Mesenchymal stem cell (in vitro differentiated cells and primary cell): Measurements from ENCODE around the gene ZNF529.
A peak's percentile ranks its signal among the peaks of the same experiment; 100 is the strongest.

ENCODE experiments used
- DNase-seq: peaks from one replicate; pipeline ENCODE4 v3.0.0-alpha.2; 2013
- H2AFZ ChIP-seq: one replicate; pipeline ENCODE4 v1.6.1; 2013; ENCODE audit warnings: low read depth, mild to moderate bottlenecking, control low read depth, inconsistent platforms, low read length, moderate library complexity
- H2AK5ac ChIP-seq: 2 replicates; pipeline ENCODE4 v1.6.1; 2013; ENCODE audit warnings: low read length, moderate library complexity, mild to moderate bottlenecking, inconsistent platforms; ENCODE audit not compliant: severe bottlenecking
- H2BK120ac ChIP-seq: one replicate; pipeline ENCODE4 v1.6.1; 2013; ENCODE audit warnings: low read depth, mild to moderate bottlenecking, inconsistent platforms, low read length, moderate library complexity
- H2BK12ac ChIP-seq, 2 experiments: one replicate each; pipeline ENCODE4 v1.6.1; 2013; ENCODE audit warnings: inconsistent platforms in 2 of 2, low read length in 2 of 2, mild to moderate bottlenecking in 2 of 2, moderate library complexity in 2 of 2, control low read depth in 1 of 2
- H2BK15ac ChIP-seq: one replicate; pipeline ENCODE4 v1.6.1; 2013; ENCODE audit warnings: mild to moderate bottlenecking, low read depth, inconsistent platforms; ENCODE audit not compliant: poor library complexity, severe bottlenecking
- H2BK5ac ChIP-seq: 2 replicates; pipeline ENCODE4 v1.6.1; 2013; ENCODE audit warnings: low read depth, mild to moderate bottlenecking, low read length, control low read depth, inconsistent platforms; ENCODE audit not compliant: poor library complexity, severe bottlenecking
- H3K14ac ChIP-seq, 2 experiments: one replicate each; pipeline ENCODE4 v1.6.1; 2013; ENCODE audit warnings: inconsistent platforms in 2 of 2, low read length in 2 of 2, control low read depth in 1 of 2, mild to moderate bottlenecking in 1 of 2, moderate library complexity in 1 of 2
- H3K18ac ChIP-seq, 2 experiments: one replicate each; pipeline ENCODE4 v1.6.1; 2013; ENCODE audit warnings: inconsistent platforms in 2 of 2, low read length in 2 of 2, control low read depth in 1 of 2, low read depth in 1 of 2, mild to moderate bottlenecking in 1 of 2
- H3K23ac ChIP-seq, 2 experiments: one replicate each; pipeline ENCODE4 v1.6.1; 2013; ENCODE audit warnings: inconsistent platforms in 2 of 2, low read length in 2 of 2, mild to moderate bottlenecking in 2 of 2, moderate library complexity in 2 of 2, control low read depth in 1 of 2
- H3K27ac ChIP-seq: 2 replicates; pipeline ENCODE4 v1.5.1; 2013; ENCODE audit warnings: mild to moderate bottlenecking, moderate library complexity, low read length, control low read depth, inconsistent platforms; ENCODE audit not compliant: poor library complexity, severe bottlenecking
- H3K27me3 ChIP-seq, 2 experiments: 2 replicates each; pipeline versions ENCODE4 v1.6.1 to v1.7.0; 2013; ENCODE audit warnings: low read length in 2 of 2, mild to moderate bottlenecking in 2 of 2, moderate library complexity in 2 of 2, control low read depth in 1 of 2, inconsistent platforms in 1 of 2; ENCODE audit not compliant: control insufficient read depth in 1 of 2, insufficient read depth in 1 of 2
- H3K36me3 ChIP-seq, 2 experiments: 2 replicates each; pipeline versions ENCODE4 v1.6.1 to v1.7.0; 2013; ENCODE audit warnings: low read length in 2 of 2, control low read depth in 1 of 2, inconsistent platforms in 1 of 2, low read depth in 1 of 2, mild to moderate bottlenecking in 1 of 2; ENCODE audit not compliant: insufficient read depth in 2 of 2, control insufficient read depth in 1 of 2
- H3K4ac ChIP-seq, 2 experiments: one replicate each; pipeline ENCODE4 v1.6.1; 2013; ENCODE audit warnings: inconsistent platforms in 2 of 2, low read length in 2 of 2, mild to moderate bottlenecking in 2 of 2, moderate library complexity in 2 of 2, control low read depth in 1 of 2, low read depth in 1 of 2
- H3K4me1 ChIP-seq: 2 replicates; pipeline ENCODE4 v1.6.1; 2013; ENCODE audit warnings: low read depth, low read length, control low read depth; ENCODE audit not compliant: control insufficient read depth, insufficient read depth
- H3K4me2 ChIP-seq: 2 replicates; pipeline ENCODE4 v1.6.1; 2013; ENCODE audit warnings: low read length, mild to moderate bottlenecking, inconsistent platforms; ENCODE audit not compliant: poor library complexity, severe bottlenecking
- H3K4me3 ChIP-seq, 2 experiments: 2 replicates each; pipeline versions ENCODE4 v1.5.1 to v1.7.0; 2013; ENCODE audit warnings: low read length in 2 of 2, mild to moderate bottlenecking in 2 of 2, control low read depth in 1 of 2, low read depth in 1 of 2; ENCODE audit not compliant: insufficient read depth in 1 of 2
- H3K79me1 ChIP-seq: replicated peaks from 2 replicates; pipeline ENCODE4 v1.6.1; 2013; ENCODE audit warnings: mild to moderate bottlenecking, control low read depth, low read length, inconsistent platforms; ENCODE audit not compliant: poor library complexity, severe bottlenecking
- H3K9ac ChIP-seq: 2 replicates; pipeline ENCODE4 v1.7.0; 2013; ENCODE audit warnings: mild to moderate bottlenecking, low read length, moderate library complexity
- H3K9me3 ChIP-seq: 2 replicates; pipeline ENCODE4 v1.7.0; 2013; ENCODE audit warnings: mild to moderate bottlenecking, low read length; ENCODE audit not compliant: control insufficient read depth
- H4K8ac ChIP-seq: one replicate; pipeline ENCODE4 v1.6.1; 2013; ENCODE audit warnings: inconsistent platforms, mild to moderate bottlenecking, low read length, moderate library complexity
- H4K91ac ChIP-seq: one replicate; pipeline ENCODE4 v1.6.1; 2013; ENCODE audit warnings: mild to moderate bottlenecking, low read length, inconsistent platforms
- WGBS: methylation state at CpG from one replicate; pipeline ENCODE4 v1.1.7; 2013; ENCODE audit warnings: mixed read lengths; 5-methylcytosine and 5-hydroxymethylcytosine counted together

ZNF529 gene

GRCh38 chr19:36527873-36528193 lies 45.3 kb downstream of the ZNF529 start:
- H3K36me3 ChIP-seq: peaks cover 6 to 27% of the 10 kb centered on the region in 2 experiments
- no peak overlapping the region for H2BK12ac ChIP-seq

GRCh38 chr19:36527341-36527740 lies 45.8 kb downstream of the ZNF529 start:
- no peak overlapping the region for H3K18ac ChIP-seq
- no peaks in the 10 kb centered on the region for H3K27me3 ChIP-seq
- no peak overlapping the region for H3K4ac ChIP-seq
- no peak overlapping the region for H2BK120ac ChIP-seq
- peaks cover 6 to 30% of the 10 kb centered on the region in 2 experiments for H3K36me3 ChIP-seq
- H3K79me1 ChIP-seq: peaks cover 21% of the 10 kb centered on the region
- H3K14ac ChIP-seq: no peak overlapping the region
- H3K9me3 ChIP-seq: peaks cover 37% of the 10 kb centered on the region
- H2BK5ac ChIP-seq: no peak overlapping the region
- H2AK5ac ChIP-seq: no peak overlapping the region
- peak; percentile 20 for DNase-seq
- H3K4me1 ChIP-seq: peaks cover 2% of the 10 kb centered on the region
- no peak overlapping the region for H3K23ac ChIP-seq
- WGBS: 11% methylated on average over 4 of the region's 5 CpGs
- no peak overlapping the region for H3K27ac ChIP-seq
- no peak overlapping the region for H2BK15ac ChIP-seq
- H3K9ac ChIP-seq: peak overlapping the region; percentile 98
- H4K8ac ChIP-seq: no peak overlapping the region
- no peak overlapping the region for H2BK12ac ChIP-seq
- peak overlapping the region; percentile 51 for H3K4me2 ChIP-seq
- no peak overlapping the region for H2AFZ ChIP-seq
- H3K4me3 ChIP-seq: peak overlapping the region in 1 of 2 experiments; percentile 97
- no peak overlapping the region for H4K91ac ChIP-seq

More at GRCh38 chr19:36527873-36528193, 45.3 kb downstream of the ZNF529 start:
- no peak overlapping the region for H2BK15ac ChIP-seq
- peak overlapping the region; percentile 67 for H4K91ac ChIP-seq
- H3K4me1 ChIP-seq: peaks cover 2% of the 10 kb centered on the region
- DNase-seq: no peak
- no peaks in the 10 kb centered on the region for H3K27me3 ChIP-seq
- peak overlapping the region; percentile 69 for H4K8ac ChIP-seq
- peak overlapping the region; percentile 18 for H3K4me2 ChIP-seq
- H3K14ac ChIP-seq: peak overlapping the region; percentile 51 to 99
- no peak overlapping the region for H2BK120ac ChIP-seq
- peak overlapping the region; percentile 93 for H3K27ac ChIP-seq
- H3K9ac ChIP-seq: peak overlapping the region; percentile 98
- H3K79me1 ChIP-seq: peaks cover 19% of the 10 kb centered on the region
- under 1% methylated on average over 12 of the region's 13 CpGs for WGBS
- peaks cover 37% of the 10 kb centered on the region for H3K9me3 ChIP-seq
- H3K4me3 ChIP-seq: peak overlapping the region; percentile 91 to 97
- H3K18ac ChIP-seq: peak overlapping the region; percentile 14 to 98
- no peak overlapping the region for H2AK5ac ChIP-seq
- H2BK5ac ChIP-seq: peak overlapping the region; percentile 33
- peak overlapping the region in 1 of 2 experiments; percentile 92 for H3K4ac ChIP-seq
- no peak overlapping the region for H3K23ac ChIP-seq
- peak overlapping the region; percentile 88 for H2AFZ ChIP-seq

GRCh38 chr19:36526581-36526980 lies 46.5 kb downstream of the ZNF529 start:
- H3K27ac ChIP-seq: no peak overlapping the region
- H3K14ac ChIP-seq: no peak overlapping the region
- H3K4ac ChIP-seq: no peak overlapping the region
- no peak overlapping the region for H2BK120ac ChIP-seq
- peaks cover 2% of the 10 kb centered on the region for H3K4me1 ChIP-seq
- no peak overlapping the region for H3K18ac ChIP-seq
- H3K4me2 ChIP-seq: no peak overlapping the region
- H4K91ac ChIP-seq: no peak overlapping the region
- no peak overlapping the region for H2BK15ac ChIP-seq
- H3K23ac ChIP-seq: no peak overlapping the region
- no peak overlapping the region for H3K9ac ChIP-seq
- WGBS: no CpG with 5 or more reads among the region's 5 CpGs
- H4K8ac ChIP-seq: no peak overlapping the region
- no peak overlapping the region for H2BK5ac ChIP-seq
- H2BK12ac ChIP-seq: no peak overlapping the region
- no peak overlapping the region for H2AK5ac ChIP-seq
- peaks cover 21% of the 10 kb centered on the region for H3K79me1 ChIP-seq
- no peaks in the 10 kb centered on the region for H3K27me3 ChIP-seq
- peaks cover 14 to 34% of the 10 kb centered on the region in 2 experiments for H3K36me3 ChIP-seq
- H3K4me3 ChIP-seq: peak overlapping the region in 1 of 2 experiments; percentile 97
- no peak for DNase-seq
- H3K9me3 ChIP-seq: peaks cover 40% of the 10 kb centered on the region
- H2AFZ ChIP-seq: no peak overlapping the region

GRCh38 chr19:36524617-36525016 lies 48.5 kb downstream of the ZNF529 start:
- DNase-seq: no peak
- 98% methylated on average over 4 of the region's 4 CpGs for WGBS
- Histone ChIP-seq H3K27ac (no peak overlapping the region), H3K79me1 (peaks cover 18% of the 10 kb centered on the region), H2BK5ac (no peak overlapping the region), H2AFZ (no peak overlapping the region), H3K9me3 (peaks cover 52% of the 10 kb centered on the region), H3K23ac (no peak overlapping the region), H4K8ac (no peak overlapping the region), H3K27me3 (no peaks in the 10 kb centered on the region), H3K18ac (no peak overlapping the region), H3K4ac (no peak overlapping the region), H3K4me1 (peaks cover 2% of the 10 kb centered on the region), H2BK12ac (no peak overlapping the region), H2BK15ac (no peak overlapping the region), H2BK120ac (no peak overlapping the region), H3K14ac (no peak overlapping the region), H3K36me3 (peaks cover 24 to 47% of the 10 kb centered on the region in 2 experiments), H3K9ac (no peak overlapping the region), H2AK5ac (no peak overlapping the region), H3K4me3 (peak overlapping the region in 1 of 2 experiments; percentile 44), H3K4me2 (no peak overlapping the region), H4K91ac (no peak overlapping the region)
